Measurements from ENCODE around the gene MTCP1. TPM values are rescaled to one million over a fixed set of nuclear protein-coding genes. Genes with fewer than 3 reads are reported as not detected.

The MTCP1 gene
- total and polyA plus RNA-seq, 2 of the 8 experiments (the other 6 are each of a cell fraction or from before 2014, with no cell fraction given) = 1.2 to 12.3 TPM

GRCh38 chrX:155027509-155028066 is 43.3 kb downstream of the MTCP1 start:
- CTCF ChIA-PET (ENCODE audit: partially characterized antibody) = interaction anchor here (0.5 to 1.0 kb wide), 3 partner anchors 10 to 47 kb away, joined by 3 to 4 read pairs (median 3); no protein-coding TSS in a partner anchor
- no peaks in the 10 kb centered on the region for H3K36me3 ChIP-seq (ENCODE audit: control insufficient read depth in 2 of 4, insufficient read depth in 4 of 4, low read length in 3 of 4)
- no peak overlapping the region for H2BK20ac ChIP-seq (ENCODE audit: low read length)
- H3K14ac ChIP-seq (ENCODE audit: insufficient read length) = no peak overlapping the region
- no peaks in the 10 kb centered on the region for H3K27me3 ChIP-seq (replicated peaks in 1 of 4; ENCODE audit: control insufficient read depth in 3 of 4, extremely low read depth in 1 of 4, insufficient read depth in 3 of 4, low read length in 3 of 4)
- H2BK5ac ChIP-seq (ENCODE audit: low read depth, low read length) = no peak overlapping the region
- peak overlapping the region; percentile 80; the same call in 1 of the 2 replicates for H3K27ac ChIP-seq (ENCODE audit: low read depth, low read length)
- peak overlapping the region; percentile 48; the same call in 1 of the 2 replicates for H3K18ac ChIP-seq (ENCODE audit: extremely low read depth, low read length)
- FAIRE-seq (no peak), DNase-seq (ENCODE audit: low read depth in 1 of 2, low spot score in 2 of 2) (no peak)
- no peaks in the 10 kb centered on the region for H3K9me3 ChIP-seq (ENCODE audit: insufficient read depth in 2 of 2, low read depth in 1 of 2, low read length in 1 of 2)
- no peak overlapping the region for H4K91ac ChIP-seq (replicated peaks; ENCODE audit: insufficient read length, low read length)
- peak overlapping the region; percentile 44; the same call in 1 of the 2 replicates for H2AFZ ChIP-seq (ENCODE audit: low read length)
- peak overlapping the region; percentile 61 to 88 (median 78) for H3K9ac ChIP-seq (replicated peaks in 1 of 4; ENCODE audit: extremely low read depth in 1 of 4, low read depth in 3 of 4, low read length in 3 of 4)
- WGBS, 2 experiments (ENCODE audit: extremely low coverage in 1 of 2, insufficient coverage in 1 of 2, insufficient read length in 1 of 2, insufficient replicate concordance in 2 of 2, low coverage in 1 of 2, low lambda C conversion rate in 2 of 2, missing lambda C conversion rate in 1 of 2) = 22% methylated on average over 14 of the region's 14 CpGs; no CpG with 5 or more reads in 1 of the 2 experiments
- H4K5ac ChIP-seq (ENCODE audit: insufficient read length, low read depth, low read length) = no peak overlapping the region
- no peak overlapping the region for H2BK15ac ChIP-seq (ENCODE audit: low read length)
- no peak overlapping the region for H2AK5ac ChIP-seq (ENCODE audit: low read depth, low read length)
- peaks cover 3% of the 10 kb centered on the region; the same call in 1 of the 2 replicates for H3K23me2 ChIP-seq (ENCODE audit: low read depth, low read length)
- no peak overlapping the region for H4K8ac ChIP-seq (ENCODE audit: extremely low read depth, insufficient read depth, low read length)
- no peaks in the 10 kb centered on the region for H3K79me1 ChIP-seq (ENCODE audit: low read depth, low read length)
- no peak overlapping the region for H3K4ac ChIP-seq (replicated peaks; ENCODE audit: insufficient read length, low read depth, low read length)
- peak overlapping the region; percentile 62 to 79 for H3K4me2 ChIP-seq (ENCODE audit: insufficient read depth in 1 of 2, low read depth in 2 of 2, low read length in 2 of 2)
- no peaks in the 10 kb centered on the region for H4K20me1 ChIP-seq (replicated peaks in 1 of 2; ENCODE audit: control insufficient read depth in 1 of 2, insufficient read depth in 2 of 2, low read length in 2 of 2)
- peak overlapping the region; percentile 39; the same call in 1 of the 2 replicates for H2BK12ac ChIP-seq (ENCODE audit: low read depth, low read length)
- H3K4me3 ChIP-seq (ENCODE audit: extremely low read depth in 1 of 4, insufficient read depth in 2 of 4, low read depth in 3 of 4, low read length in 4 of 4) = peak overlapping the region; percentile 46 to 90 (median 82)
- H2BK120ac ChIP-seq (replicated peaks; ENCODE audit: low read depth, low read length) = peak overlapping the region; percentile 72
- POLR2A ChIA-PET (ENCODE audit: partially characterized antibody) = interaction anchor here (1.0 to 1.4 kb wide), 2 partner anchors 10 to 21 kb away, joined by 3 to 7 read pairs; no protein-coding TSS in a partner anchor
- peaks cover 0 to 3% (median under 1%) of the 10 kb centered on the region in 4 experiments; a peak in 2 of 7 replicates for H3K4me1 ChIP-seq (replicated peaks in 1 of 4; ENCODE audit: control insufficient read depth in 3 of 4, insufficient read depth in 4 of 4, low read length in 3 of 4)
- H3K79me2 ChIP-seq (ENCODE audit: control insufficient read depth in 1 of 2, insufficient read depth in 2 of 2, low read length in 2 of 2) = peaks cover 0 to 22% of the 10 kb centered on the region in 2 experiments; a peak in 2 of 4 replicates
- H3K56ac ChIP-seq (replicated peaks; ENCODE audit: insufficient read length, low read depth, low read length) = no peak overlapping the region
- H3K23ac ChIP-seq (ENCODE audit: insufficient read length) = no peak overlapping the region
- TF ChIP-seq TBP (IDR thresholded peaks at IDR 0.05; ENCODE audit: low read depth, low read length) (no peak), SP2 (IDR thresholded peaks at IDR 0.05; ENCODE audit: low read length) (no peak), PHF8 (conservative IDR thresholded peaks at IDR 0.05; ENCODE audit: low read depth, low read length) (no peak), FOSL1 (IDR thresholded peaks at IDR 0.05; ENCODE audit: insufficient read depth, low read depth, low read length) (no peak), ATF2 (IDR thresholded peaks at IDR 0.05; ENCODE audit: low read length) (no peak), BRCA1 (IDR thresholded peaks at IDR 0.05; ENCODE audit: low read depth, low read length) (no peak), ZNF274 (IDR thresholded peaks at IDR 0.05; ENCODE audit: borderline replicate concordance, extremely low read depth, low read length) (no peak), POLR2AphosphoS5 (IDR thresholded peaks at IDR 0.05; ENCODE audit: low read depth, low read length) (no peak), SIX5 (IDR thresholded peaks at IDR 0.05; ENCODE audit: low read depth, low read length) (no peak)
- TF ChIP-seq, protein P1, sequence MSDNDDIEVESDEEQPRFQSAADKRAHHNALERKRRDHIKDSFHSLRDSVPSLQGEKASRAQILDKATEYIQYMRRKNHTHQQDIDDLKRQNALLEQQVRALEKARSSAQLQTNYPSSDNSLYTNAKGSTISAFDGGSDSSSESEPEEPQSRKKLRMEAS (IDR thresholded peaks at IDR 0.05) = no peak
